ENCODE measurements around the gene RIT2. TPM values are rescaled to one million over a fixed set of nuclear protein-coding genes. Genes with fewer than 3 reads are reported as not detected.
"Not testable (repeated sequence)": the region's sequence is repeated elsewhere in the genome, so short reads cannot be mapped to it uniquely, and the experiment has no call there.

Gene RIT2
- total RNA-seq, 1 donor from 2014 or later, result not detected

DNA sequence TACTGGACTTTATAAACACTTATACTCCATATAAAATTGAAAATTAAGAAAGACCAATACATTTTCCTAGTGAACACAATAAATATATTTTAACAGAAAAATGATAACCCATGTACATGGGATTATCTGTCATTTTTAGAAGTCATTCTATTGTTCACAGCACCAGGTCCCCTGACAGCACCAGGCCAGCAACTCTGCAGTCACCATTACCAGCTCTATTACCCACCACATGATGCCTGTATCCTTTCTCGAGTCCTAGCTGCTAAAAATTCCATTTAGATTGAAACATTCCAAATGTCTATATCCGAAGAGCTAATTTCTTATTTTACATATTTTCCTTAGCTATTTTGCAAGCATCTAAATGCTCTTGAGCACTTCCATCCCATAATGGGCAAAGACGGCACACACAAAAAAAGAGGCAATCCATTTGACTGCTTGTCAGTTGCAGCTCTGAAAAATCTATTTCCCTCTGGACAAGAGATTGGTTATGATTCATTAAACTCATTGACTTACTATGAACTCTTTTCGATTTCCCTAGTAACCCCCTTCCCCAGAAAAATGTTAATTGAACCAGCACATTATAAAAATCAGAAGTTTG is 336.9 kb downstream of the RIT2 start:
- DNase-seq (ENCODE audit: low spot score), result no peak

DNA sequence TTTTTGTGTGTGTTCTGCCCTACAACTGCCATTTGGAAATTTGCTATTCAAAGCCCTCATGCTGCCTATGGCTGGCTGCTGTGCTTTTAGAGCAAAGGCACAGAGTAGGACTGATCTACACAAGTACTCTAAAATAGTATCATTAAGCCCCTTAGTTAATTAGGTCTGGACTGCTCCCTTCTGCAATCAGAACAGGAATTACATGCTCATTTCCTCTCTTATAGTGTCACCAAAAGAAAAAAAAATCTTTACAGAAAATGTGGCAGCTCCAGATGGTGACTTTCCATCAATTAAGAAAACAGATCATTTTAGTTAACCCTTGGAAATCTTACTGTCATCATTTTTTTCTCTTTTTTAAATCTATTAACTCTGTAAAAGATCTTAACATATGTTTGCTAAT is 337.5 kb downstream of the RIT2 start:
- DNase-seq (ENCODE audit: low spot score), result no peak

DNA sequence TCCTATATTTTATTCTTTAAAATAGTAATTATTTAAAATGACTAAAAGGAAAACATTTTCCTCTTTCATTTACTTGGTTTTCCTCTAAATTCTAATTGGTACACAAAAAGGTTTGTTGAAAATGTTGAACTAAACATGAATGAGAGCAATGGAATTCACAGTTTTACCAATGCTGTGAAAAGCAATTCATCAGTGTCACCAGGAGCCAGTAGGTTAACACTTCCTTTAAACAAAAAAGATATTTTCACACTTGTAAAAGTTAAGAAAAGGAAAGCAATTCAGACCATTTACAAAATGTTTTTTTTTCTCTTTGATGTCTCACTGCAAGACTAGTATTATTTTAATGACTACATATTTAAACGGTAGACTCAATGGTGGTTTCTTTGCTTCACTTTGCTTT is 341.6 kb downstream of the RIT2 start:
- no peak for DNase-seq (ENCODE audit: low spot score)

DNA sequence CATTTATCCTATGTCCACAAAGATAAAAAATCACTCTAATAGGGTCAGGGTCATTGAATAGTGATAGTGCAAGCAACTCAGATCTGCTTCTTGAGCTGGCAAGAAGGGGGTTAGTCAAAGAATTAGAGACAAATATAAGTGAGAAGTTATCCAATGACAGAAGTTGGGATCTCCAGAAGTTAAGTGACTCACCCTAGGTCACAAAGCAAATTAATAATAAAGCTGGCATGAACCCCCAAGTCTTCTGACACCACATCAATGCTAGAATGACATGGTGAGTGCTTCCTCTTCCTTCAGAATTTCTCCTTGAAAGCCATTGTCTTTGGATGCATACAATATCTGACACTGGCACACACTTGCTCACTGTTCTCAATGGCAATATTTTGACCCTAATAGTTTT is 343.5 kb downstream of the RIT2 start:
- no peak for DNase-seq (ENCODE audit: low spot score)

DNA sequence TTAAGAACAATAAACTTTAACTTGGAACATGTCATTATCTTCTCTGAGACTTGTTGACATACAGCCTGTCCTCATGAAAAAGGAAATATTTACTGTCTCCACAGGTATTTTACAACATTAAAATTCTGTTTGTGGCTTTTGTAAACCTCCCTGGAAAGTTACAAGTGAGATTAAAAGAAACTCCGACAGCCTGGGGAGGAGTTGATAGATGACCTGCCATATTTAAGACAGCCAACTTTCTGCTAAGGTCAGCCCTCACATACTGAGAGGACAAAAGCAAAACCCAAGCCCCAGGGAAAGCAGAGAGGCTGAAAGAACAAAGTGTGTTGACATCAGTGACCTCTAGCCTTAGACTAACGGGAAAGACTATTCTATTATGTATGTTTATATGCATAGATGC is 350.2 kb downstream of the RIT2 start:
- no peak for DNase-seq (ENCODE audit: low spot score)

DNA sequence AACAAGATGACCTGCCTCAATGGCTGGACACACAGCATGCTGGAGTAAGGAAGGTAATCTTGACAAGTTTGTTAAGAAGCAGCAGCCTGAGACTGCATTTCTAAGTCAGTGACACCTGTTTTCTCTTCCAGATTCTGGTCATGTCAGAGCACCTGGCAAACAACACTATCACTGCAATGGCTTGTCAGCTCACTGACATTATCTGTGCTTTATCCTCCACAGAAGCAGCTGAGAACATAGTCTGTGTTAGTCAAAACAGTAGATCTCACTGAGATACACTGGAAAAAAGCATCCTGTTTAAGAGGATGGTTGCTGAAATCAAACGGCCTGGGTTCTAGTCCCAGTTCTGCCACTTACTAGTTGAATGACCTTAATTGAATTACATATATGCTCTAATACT is 355.2 kb downstream of the RIT2 start:
- DNase-seq (ENCODE audit: low spot score), result no peak

DNA sequence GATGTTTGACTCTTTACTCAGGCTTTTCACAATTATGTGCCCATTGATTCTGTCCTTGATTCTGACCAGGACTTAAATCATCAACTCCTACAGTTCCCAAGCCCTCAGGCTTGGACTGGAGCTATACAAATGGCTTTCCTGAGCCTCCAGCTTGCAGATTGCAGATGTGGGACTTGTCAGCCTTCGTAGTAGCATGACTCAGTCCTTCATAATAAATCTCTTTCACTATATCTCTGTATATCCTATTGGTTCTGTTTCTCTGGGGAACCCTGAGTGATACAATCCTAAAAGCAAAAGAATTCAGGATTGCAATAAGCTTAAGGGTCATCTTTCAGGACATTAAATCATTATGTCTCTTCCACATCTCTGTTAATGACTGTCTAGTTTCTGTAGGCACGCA is 356.6 kb downstream of the RIT2 start:
- DNase-seq (ENCODE audit: low spot score), result no peak

DNA sequence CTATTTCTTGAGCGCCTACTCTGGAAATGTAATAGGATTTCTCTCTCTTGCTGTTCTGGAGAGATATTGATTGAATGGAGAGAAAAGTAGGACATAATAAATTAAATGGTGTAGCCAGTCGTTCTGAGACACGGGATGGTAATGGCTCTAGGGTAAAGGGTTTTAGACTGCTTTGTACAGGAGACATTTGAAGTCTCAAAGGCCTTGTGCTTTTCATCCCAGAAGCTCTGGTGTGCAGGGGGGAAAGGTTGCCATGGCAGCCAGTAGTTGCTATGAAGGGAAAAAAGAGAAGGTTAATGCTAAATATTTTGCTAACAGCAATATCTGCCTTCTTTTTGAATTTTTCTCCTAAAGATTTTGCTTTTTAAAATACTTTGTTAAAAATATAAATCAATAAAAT is 359.3 kb downstream of the RIT2 start:
- DNase-seq (ENCODE audit: low spot score), result no peak

DNA sequence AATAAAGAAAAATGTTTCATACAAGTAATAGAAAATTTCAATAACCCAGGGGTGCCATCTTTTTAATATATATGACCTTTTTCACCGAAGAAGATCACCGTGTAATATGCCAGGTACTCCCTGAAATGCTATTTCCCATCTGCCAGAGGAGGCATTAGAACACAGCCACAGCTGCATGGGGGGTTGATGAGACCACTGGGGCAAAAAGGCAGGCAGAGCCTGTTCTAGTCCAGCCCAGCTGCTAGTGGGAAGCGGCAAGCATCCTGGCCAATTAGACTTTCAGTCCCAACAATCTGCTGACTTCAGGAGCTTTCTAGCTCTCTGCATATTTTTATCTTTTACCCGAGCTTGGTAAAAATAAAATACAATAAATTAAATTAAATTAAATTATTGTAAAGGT is 362.6 kb downstream of the RIT2 start:
- DNase-seq (ENCODE audit: low spot score), result no peak

DNA sequence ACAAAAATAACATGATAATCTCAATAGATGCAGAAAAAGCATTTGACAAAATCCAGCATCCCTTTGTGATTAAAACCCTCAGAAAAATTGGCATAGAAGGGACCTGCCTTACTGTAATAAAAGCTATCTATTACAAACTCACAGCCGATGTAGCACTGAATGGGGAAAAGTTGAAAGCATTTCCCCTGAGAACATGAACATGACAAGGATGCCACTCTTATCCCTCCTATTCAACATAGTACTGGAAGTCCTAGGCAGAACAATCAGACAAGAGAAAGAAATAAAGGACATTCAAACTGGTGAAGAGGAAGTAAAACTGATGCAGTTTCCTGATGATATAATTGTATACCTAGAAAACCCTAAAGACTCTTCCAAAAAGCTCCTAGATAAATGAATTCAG is 368.7 kb downstream of the RIT2 start:
- no peak for DNase-seq (ENCODE audit: low spot score)

DNA sequence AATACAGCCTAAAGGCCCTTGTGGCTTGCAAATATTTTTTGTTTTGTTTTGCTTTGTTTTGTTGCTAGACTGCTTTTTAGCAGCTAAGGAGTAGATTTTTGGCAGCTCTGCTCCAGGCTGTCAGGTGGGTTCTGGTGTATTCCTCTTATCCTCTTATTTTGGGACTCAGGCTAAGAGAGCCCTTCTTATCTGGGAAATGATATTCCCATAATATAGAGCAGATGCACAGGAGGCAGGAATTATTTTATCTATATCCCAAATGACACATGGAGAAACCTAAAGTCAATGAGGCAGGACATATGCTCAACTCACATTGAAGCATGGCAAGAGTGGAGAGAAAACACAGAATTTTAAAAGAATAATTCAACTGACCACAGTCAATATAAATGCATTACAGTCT is 369.6 kb downstream of the RIT2 start:
- DNase-seq (ENCODE audit: low spot score), result no peak

DNA sequence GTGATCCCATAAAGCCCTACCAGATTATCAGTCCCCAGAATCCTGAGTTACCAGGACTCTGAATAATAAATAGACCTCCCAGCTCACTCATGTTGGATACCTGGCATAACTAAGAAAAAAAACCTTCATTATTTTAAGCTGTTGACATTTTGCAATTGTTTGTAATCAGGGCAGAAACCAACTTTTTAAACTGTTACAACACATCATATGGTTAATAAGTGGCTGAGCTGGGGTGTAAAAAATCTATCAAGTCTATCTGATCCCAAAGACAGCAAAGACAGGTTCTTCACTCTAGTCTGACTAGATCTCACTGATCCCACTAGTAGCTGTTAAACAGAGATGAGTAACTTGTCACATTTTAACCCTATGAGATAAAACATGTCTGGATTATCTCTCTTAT is 370.3 kb downstream of the RIT2 start:
- no peak for DNase-seq (ENCODE audit: low spot score)

DNA sequence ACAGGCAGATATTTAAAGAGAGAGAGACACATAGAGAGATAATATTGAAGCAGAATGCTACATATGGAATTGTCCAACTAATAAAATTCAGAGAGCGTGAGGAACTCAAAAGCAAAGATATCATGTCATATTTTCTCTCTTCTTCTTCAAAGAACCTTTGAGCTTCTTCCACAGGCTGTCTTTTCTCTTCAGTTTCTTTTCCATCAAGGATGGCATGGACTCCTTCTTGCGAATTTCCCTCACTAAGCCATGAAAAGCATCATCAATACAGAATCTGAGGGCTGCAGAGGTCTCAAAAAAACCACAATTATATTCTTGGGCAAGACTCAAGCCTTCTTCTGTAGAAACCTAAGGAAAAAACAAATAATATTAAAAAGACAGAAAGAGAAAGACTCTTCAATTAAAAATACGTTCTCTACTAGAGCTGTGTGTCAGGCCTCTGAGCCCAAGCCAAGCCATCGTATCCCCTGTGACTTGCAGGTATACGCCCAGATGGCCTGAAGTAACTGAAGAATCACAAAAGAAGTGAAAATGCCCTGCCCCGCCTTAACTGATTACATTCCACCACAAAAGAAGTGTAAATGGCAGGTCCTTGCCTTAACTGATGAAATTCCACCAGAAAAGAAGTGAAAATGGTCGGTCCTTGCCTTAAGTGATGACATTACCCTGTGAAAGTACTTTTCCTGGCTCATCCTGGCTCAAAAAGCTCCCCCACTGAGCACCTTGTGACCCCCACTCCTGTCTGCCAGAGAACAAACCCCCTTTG is 371.9 kb downstream of the RIT2 start:
- no peak for DNase-seq (ENCODE audit: low spot score)

DNA sequence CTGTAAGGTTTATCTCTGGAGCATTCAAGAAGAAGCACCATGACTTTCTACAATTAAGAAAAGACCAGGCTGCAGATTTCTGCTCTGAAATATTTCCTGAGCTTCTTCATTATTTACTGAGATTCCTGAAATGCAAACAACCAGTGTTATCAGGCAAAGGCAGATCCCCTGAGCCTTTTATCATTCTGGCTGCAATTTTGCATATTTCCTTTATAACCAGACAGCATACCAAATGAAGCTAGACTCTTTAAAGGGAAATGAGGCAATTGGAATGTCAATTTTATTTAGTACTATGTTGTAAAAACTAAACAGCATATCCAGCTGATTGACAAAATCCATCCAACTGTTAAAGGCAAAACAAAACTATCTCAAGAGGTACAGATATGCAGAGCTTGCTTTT is 372.5 kb downstream of the RIT2 start:
- no peak for DNase-seq (ENCODE audit: low spot score)

DNA sequence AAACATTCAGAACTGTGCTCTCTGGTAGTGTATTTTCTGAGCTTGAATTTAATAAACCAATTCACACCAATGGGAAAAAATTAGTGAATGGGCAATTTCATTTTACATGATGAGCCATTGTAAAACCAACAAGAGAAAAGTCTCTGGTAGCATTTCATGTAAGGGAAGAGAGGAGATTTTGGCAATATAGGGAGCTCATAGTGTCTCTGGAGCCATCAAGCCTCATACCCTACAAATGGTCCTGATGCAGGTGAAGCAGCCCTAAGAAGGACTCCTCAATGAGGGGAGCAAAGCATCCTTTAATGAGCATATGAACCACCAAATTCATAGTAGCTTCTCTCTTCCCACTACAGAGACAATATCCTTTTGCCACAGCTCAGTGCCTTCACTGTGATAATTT is 373.0 kb downstream of the RIT2 start:
- DNase-seq (ENCODE audit: low spot score), result no peak

DNA sequence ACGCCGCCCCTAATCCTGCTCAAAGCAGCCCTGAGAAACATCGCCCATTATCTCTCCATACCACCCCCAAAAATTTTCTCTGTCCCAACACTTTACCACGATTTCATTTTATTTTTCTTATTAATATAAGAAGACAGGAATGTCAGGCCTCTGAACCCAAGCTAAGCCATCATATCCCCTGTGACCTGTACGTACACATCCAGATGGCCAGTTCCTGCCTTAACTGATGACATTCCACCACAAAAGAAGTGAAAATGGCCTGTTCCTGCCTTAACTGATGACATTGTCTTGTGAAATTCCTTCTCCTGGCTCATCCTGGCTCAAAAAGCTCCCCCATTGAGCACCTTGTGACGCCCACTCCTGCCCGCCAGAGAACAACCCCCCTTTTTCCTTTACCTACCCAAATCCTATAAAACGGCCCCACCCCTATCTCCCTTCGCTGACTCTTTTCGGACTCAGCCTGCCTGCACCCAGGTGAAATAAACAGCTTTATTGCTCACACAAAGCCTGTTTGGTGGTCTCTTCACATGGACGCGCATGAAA is 373.6 kb downstream of the RIT2 start:
- DNase-seq (ENCODE audit: low spot score), result not testable (repeated sequence)

DNA sequence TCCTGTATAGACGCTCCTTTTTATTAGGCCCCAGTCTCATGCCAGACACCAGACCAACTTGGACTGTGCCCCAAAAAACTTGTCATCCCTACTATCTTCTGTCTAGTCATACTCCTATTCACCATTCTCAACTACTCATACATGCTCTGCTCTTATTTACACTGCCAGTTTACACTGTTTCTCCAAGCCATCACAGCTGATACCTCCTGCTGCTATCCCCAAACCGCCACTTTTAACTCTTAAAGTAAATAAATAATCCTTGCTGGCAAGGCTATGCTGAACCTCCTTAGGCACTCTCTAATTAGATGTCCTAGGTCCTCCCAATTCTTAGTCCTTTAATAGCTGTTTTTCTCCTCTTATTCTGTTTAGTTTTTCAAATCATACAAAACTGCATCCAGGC is 374.2 kb downstream of the RIT2 start:
- DNase-seq (ENCODE audit: low spot score), result not testable (repeated sequence)

DNA sequence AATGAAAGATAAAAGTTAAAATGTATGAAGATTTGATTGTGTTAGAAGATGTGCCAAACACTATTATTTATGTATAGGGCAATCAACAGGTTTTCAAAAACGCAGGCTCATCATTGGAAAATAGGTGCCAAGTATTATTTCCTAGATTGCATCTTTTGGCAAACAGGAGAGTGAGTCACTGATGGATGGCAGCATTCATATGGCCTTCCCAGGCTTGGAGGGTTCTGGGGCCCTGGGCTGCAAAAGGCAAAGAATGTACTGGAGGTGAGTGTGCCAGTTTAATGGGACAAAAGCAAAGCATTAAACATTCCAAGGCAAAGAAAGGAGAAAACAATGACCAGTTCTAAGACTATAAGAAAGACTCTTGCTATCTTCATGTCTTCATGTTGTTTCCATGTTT is 379.4 kb downstream of the RIT2 start:
- DNase-seq (ENCODE audit: low spot score), result no peak

DNA sequence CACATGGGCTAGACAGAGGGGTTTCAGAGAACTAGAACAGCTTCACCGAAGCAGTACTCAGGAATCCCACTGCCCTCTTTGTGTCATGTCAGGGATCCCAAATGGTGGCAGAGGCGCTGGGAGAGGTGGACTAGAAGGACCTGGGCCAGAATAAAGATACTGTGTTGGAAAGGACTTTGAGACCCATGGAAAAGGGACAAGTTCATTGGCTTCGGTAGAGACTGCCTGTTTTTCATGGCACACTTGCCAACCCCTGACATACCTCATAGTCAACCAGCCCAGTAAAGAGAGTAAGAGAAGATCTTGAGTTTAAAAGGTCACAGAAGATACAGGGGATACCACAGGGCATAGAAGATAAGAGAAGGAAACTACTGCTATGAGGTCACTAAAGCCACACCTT is 381.0 kb downstream of the RIT2 start:
- DNase-seq (ENCODE audit: low spot score), result no peak

DNA sequence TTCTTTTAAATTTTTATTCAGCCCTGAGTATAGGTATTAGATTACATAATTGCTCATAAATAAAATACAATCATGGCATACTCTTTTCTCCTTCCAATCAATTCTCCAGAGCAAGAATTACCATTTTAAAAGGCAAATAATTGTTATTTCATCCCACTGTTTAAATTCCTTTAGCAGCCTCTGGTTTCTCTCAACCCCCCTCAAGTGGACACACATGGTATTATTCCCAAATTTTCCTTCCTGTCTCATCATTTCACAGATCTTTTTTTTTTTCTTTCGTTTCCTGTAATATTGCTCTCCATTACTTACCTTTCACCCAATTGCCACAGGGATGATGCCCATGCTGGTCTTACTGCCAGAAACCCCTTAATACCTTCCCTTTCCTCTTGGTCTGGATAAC is 385.2 kb downstream of the RIT2 start:
- DNase-seq (ENCODE audit: low spot score), result no peak

DNA sequence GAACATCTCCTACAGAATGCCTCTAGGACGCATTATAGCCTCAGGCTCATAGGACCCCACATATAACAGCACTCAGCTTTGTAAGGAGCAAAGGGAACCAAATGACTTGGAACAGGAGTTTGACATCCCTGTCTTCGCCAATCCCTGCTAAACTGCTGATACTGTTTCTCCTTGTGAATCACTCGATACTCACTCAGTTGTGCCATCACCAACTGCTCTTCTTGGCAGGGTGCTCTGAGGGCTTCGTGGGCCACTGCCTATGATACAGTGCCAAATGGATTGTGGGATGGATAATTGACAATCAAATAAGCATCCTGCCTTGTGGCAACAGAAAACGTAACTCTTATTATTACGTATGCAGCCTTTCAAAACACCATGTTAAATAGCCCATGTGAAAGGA is 396.3 kb downstream of the RIT2 start:
- DNase-seq (ENCODE audit: low spot score), result no peak

DNA sequence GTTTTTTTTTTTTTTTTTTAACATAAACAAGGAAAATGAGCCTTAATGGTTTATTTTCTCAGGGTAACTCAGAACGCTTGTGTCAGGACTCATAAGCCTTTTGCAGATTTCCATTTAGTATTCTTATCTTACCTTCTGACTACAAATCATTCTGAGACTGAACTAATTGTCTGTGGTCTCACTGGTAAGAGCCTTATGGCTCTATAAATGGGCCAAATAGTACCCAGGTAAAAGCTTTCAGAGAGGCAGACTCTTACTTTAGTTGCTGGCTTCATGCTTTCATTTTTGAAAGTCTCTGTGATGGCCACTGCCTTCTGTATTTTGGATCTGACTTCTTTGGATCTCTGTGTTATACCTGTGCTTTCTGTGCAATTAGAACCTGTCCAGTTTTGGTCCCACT is 403.4 kb downstream of the RIT2 start:
- DNase-seq (ENCODE audit: low spot score), result no peak

DNA sequence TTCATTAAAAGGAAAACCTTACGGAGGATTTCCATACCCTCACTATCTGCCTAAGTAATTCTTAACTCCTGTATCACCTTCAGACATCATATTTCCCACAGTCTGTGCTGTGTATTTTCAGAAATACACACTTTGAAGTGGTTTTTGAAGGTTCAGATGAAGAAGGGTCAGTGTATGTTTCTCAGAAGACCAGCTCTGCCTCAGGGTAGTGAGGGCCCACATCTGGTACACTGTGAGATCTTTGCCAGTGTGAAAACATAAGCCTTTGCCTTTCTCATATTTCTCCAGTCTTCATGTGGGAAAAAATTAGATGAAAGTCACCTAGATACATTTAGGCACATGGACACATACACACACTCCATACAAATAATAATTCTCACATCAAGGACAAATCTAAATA is 408.4 kb downstream of the RIT2 start:
- DNase-seq (ENCODE audit: low spot score), result no peak

Measured in mesenteric fat pad (tissue), 1 donor.